GM21825 (cell line): ENCODE data around the gene RHBDL3.

Source experiments
- ATAC-seq: cut with Tn5 transposase; IDR thresholded peaks from one replicate; pipeline ENCODE4 v1.9.1; 2021; ENCODE audit warnings: mild to moderate bottlenecking, moderate library complexity; ENCODE audit not compliant: unreplicated experiment

The RHBDL3 gene

DNA sequence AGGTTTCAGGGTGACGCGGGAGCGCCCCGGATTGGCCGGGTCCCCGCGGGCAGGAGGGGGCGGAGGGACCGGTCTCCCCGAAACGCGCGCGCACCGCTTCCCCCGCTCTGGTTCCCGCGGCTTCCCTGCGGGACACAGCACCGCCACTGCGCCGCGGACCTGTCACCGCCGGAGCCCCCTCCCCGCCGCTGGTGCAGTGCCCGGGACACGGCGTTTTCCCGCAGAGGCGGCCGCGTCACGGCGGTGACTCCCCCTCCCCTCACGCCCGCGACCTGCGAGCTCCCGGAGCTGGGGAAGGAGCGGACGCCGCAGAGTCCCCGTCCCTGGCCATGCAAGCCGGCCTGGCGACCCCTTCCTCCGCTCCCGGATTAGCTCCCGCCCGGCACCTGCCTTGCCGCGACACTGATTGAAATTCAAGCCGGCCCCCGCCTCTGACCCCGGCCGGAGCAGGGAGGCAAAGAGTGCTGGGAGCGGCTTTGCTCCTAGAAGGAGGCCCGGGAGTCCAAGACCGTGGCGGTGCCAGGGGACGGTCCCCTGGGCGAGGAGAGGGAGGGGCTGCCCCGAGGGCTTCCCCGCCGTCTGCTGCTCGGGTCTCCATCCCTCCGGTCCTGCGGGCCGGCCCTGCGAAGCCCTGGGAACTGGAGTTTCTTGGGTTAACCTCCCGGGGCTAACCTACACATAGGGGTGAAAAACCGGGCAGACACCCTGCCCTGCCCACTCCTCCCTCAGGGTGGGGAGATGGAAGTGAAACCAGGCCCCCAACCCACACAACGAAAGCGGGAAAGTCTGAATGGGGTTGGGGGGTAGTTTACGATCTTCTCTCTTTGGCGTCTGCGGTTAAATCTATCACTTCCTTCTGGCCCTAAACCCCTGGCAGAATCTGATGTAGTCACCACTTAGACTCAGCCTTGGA, 1.0 kb downstream of the RHBDL3 start:
- ATAC-seq, result no peak

DNA sequence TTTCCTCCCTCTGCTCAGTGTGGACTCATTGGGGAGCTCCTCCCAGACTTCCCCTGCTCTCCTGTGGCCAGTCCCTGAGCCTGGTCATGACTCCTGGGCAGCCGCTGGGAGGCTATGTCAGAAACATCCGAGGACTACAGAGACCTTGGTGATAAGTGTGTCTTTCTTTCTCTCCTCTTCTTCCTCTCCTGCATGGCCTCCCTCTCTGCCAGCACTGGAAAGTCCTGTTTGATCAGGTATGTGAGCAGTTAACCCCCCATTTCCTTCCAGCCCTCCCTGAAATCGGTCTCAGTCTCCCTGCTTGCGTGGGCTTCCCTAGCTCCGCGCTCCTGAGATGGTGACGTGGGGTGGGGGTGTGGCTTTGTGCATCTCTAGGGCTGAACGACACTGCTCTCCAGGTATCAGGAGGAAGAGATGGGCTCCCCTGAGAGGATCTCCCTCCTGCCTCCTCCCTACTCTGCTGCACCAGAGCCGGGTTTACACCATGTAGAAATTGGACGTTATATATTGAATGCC, 2.1 kb downstream of the RHBDL3 start:
- ATAC-seq, result no peak

GRCh38 chr17:32268734-32269288, 3.2 kb downstream of the RHBDL3 start:
- ATAC-seq, result no peak

DNA sequence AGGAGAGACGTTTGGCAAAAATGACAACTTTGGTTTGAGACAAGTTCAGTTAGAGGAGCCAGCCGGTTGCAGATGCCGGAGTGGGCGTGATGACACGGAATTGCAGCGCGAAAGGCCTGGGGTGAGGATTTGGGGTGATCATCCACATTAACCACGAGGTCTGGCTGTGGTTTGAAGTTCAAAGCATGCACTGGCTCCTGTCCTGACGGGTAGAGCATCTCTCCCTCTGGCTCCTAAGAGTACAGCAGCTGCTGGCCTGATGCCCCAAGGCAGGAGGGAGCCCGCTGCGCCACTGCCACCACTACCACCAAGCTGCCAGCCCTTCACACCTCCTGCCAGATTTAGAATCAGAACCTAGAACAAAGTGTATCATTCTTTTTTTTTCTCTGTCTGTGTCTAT, 3.7 kb downstream of the RHBDL3 start:
- no peak for ATAC-seq

- ATAC-seq, result no peak
These were observed 6.2 kb downstream of the RHBDL3 start for GRCh38 chr17:32271844-32272243.

DNA sequence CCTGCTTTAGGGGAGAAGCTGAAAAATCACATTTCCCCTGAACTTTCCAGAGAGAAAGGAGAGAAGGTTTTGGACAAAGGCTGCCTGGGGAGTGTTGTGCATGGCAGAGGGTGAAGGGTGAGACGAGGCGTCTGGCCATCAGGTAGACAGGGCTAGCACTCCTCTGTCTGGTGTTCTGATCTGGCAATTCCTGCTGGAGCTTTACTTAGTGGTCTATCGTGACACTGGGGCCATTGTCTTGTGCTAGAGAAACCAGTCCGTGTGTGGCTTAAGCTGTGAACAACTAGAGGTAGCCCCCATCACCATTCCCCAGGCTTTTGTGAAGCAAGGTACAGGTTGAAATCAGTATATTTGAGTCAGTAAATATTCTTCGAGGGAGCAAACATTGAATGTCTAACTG, 8.5 kb downstream of the RHBDL3 start:
- no peak for ATAC-seq

DNA sequence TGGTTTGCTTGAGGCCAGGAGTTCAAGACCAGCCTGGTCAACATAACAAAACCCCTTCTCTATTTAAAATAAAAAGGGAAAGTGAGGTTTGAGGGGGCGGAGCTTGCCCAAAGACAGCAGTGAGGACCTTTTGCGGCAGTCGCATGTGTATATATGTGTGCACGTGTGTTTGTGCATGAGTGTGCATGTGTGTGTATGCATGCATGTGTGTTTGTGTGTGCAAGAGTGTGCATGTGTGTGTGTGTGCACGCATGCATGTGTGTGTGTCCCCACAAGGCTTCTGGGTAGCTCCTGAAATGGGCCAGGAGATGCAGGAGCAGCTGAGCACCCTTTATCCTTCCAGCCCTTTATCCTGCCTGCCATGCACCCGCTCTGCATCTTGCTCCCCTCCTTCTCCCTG, 9.0 kb downstream of the RHBDL3 start:
- no peak for ATAC-seq

GRCh38 chr17:32275060-32276042, 9.7 kb downstream of the RHBDL3 start:
- ATAC-seq, result no peak

DNA sequence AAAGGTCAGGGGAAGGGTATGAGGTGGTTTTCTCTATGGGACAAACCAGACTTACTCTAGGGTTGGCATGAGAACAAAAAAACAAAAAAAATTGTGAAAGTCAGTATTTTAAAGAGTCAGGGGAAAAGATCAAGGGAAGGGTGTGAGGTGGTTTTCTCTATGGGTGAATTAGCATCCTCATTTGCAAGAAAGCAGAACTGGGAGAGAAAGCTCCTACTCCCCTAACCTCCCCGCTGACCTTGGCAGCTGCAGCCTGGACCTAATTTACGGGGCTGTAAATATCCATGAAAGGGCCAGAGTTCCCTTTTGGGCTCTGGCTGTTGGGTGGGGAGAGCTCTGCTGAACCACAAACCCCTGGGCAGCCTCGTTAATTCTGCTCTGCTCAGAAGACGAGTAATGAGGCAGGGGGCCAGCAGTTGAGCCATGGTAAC, 10.6 kb downstream of the RHBDL3 start:
- ATAC-seq, result no peak

DNA sequence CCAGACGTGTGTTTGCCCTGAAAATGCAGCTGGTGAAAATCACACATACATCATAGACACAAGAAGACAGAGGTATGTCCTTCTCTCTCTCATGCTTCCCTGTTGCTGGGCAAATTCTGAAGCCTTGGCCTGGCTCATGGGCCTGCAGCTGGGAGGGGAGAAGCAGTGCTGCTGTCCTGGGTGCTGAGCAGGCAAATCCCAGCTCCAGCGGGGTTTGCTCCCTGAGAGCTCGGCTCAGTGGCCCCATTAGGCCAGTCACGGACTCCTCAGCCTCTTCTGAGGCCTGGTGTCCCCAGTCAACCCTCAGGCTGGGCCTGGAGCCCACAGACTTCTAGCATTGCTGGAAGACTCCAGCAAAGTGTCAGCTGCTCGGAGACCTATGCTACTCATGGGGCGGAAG, 11.7 kb downstream of the RHBDL3 start:
- ATAC-seq, result no peak

DNA sequence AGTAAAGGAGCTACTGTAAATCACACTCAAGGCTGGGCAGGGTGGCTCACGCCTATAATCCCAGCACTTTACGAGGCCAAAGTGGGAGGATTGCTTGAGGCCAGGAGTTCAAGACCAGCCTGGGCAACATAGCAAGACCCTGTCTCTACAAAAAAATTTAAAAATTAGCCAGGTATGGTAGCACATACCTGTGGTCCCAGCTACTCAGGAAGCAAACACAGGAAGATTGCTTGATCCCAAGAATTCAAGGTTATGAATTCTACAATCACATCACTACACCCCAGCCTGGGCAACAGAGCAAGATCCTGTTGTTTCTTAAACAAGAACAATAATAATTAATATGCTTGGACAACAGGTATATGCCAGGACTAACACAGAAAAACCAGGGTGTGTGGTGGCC, 13.2 kb downstream of the RHBDL3 start:
- ATAC-seq, result no peak

DNA sequence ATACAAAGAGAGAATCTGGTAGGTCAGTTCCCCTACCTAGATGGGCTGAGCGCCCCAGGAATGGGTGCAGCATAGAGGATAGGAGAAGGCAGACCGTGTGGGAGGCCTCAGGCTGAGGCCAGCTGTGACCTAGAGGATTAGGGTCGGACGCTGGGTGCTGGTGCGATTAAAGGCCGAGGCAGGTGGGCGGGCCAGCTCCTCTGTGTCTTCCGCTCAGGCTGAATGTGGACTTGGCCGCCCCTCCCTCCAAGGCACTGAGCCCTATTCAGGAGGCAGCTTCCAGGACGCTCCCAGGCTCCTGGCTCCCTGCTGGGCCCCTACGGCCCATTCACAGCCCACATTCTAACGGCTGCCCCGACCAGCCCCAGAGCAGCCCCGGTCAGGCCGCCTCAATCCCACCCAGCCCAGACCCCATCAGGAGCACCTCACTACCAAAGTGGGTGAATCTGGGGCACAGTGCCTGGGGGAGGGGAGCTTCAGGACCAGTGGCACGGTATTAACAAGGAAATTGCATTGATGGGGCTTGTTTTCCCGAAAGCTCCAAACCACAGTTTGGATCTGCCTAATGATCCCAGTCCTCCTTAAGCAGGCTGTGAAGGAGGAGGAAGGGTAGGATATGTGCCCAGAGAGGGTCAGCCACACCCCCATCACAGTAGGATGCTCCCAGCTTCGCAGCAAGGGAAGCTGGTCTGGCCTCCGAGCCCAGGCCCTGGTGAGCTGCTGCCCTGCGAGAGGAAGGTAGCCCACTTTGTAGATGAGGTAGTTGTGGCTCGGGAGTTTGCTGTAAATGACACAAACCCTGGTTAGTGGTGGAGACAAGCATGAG, 14.5 kb downstream of the RHBDL3 start:
- ATAC-seq, result no peak

DNA sequence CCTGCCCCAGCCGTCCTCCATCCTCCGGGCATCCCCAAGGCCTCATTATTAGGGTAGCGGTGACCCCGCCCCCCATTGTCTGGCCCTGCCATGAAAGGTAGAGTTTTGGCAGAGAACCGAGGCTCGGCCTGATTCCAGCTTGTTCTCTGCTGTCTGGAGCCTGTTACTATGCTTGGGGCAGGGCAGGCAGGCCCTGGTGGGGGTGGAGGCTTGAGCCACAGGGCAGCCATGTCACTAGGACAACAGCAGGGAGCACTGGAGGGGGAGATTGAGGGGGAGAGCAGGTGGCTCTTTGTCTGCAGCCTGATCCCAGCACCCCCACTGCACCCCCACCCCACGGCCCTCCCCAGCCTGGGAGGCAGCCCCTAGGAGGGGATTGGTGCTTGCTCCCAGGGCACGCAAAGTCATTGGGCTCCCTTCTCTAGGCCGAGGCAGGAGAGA, 15.4 kb downstream of the RHBDL3 start:
- no peak for ATAC-seq

DNA sequence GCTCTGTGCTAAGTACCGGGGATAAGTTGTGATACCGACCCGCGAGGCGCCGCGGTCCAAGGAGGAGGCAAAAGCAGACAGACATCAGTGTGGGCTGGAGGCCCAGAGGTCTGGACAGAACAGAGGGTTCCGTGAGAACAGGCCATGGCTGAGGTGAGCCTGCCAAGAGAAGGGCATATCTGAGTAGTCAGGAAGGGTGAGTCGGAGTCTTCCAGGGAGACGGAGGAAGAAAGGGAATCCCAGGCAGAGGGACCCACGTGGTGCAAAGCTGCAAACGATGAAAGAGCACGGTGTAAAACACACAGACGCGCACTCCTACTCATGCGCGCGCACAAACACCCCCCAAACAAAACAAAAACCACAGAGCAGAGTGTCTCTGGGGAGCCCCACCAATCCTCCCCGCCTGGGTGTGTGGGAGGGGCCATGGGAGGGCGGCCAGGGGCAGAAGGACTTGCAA, 18.1 kb downstream of the RHBDL3 start:
- ATAC-seq, result no peak

DNA sequence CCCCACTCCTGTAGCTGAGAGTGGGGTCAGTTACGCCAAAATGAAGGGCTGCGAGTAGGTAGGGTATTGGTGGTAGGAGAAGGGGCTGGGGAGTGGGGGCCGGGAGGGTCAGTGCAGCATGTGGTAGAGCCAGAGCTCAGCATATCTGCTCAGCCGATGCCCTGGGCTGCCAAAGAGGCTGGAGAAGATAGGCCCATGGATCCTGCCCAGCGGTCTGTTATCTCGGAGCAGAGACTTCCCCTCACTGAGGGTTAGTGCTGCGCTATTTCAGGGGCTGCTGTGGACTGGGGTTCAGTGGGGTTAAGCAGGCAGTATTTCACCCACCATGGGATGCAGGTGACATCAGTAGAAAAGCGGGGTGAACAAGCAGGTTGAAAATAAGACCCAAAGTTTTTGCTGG, 19.7 kb downstream of the RHBDL3 start:
- ATAC-seq, result no peak

DNA sequence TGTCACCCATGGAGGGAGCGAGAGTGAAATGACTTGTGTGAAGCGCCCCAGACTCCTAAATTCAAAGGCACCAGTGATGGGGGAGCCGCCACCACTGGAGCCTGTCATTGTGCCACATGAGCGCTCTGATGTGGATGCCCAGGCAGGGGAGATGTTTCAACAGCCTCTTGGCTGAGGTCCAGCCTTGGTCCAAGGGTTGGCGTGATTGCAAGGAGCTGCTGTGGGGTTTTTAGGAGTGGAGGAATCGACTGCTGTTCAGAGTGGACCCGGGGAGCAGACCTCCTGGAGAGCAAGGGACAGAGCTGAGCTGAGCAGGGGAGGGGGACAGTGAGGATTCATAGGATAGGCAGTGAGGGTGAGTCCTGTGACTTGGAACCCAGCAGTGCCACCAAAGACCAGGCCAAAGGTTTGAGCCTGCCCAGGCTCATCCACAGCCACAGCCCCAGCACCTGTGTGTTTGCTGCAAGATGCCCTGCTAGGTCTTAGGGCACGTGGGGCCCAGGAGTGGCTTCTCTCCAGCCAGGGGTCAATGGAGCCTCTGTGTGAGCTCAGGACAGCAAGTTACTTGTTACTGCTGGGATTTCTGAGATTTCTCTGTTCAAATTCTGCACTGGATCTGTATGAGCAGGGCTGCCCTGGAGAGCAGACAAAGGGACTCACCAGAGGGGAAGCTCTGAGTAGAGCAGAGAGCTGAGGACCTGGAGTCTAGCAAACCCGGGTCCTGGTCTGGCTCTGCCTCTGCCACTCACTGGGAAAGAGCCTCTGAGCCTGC, 20.3 kb downstream of the RHBDL3 start:
- ATAC-seq, result no peak

DNA sequence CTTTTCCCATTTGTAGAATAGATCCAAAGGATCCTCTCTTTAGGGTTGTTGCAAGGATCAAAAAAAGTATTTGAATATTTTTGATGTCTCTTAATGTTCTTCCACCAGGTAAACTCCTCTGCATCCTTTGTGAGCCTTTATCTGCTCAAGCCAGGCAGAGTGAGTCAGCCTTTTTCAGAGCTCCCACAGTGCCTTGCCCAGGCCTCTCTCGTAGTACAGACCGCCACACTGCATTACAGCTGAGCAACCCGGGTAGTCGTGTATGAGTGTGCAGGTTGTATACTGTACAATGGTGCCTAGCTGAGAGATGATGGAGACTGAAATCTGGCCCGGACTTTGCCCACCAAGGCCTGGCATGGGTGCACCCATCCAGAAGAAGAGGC, 20.9 kb downstream of the RHBDL3 start:
- ATAC-seq, result no peak

GRCh38 chr17:32287804-32288511, 22.3 kb downstream of the RHBDL3 start:
- ATAC-seq, result no peak

DNA sequence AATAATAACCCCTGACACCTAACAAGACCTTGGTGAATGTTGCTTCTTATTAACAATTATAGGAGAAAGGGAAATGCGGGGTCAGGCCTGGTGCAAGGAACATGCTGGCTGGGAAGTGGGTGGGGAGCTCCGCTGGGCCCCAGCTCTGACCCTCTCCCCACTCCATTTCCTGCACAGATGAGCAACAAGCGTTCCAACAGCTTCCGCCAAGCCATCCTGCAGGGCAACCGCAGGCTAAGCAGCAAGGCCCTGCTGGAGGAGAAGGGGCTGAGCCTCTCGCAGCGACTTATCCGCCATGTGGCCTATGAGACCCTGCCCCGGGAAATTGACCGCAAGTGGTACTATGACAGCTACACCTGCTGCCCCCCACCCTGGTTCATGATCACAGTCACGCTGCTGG, 23.0 kb downstream of the RHBDL3 start:
- no peak for ATAC-seq
